Islet of Langerhans (tissue), 1 donor: ENCODE data around the gene INPP5F.
"Not testable (repeated sequence)": the region's sequence is repeated elsewhere in the genome, so short reads cannot be mapped to it uniquely, and the experiment has no call there.

ENCODE experiments used
- FAIRE-seq: peaks from one replicate; lab custom pipeline; 2011; peaks lifted over from hg19 to GRCh38; lab: Jason Lieb, UNC

INPP5F gene

GRCh38 chr10:119742947-119743648, 17.2 kb downstream of the INPP5F start:
- FAIRE-seq: no peak

- no peak for FAIRE-seq
Observed at GRCh38 chr10:119747940-119748339, 22.1 kb downstream of the INPP5F start.

GRCh38 chr10:119748871-119749270, 23.0 kb downstream of the INPP5F start:
- FAIRE-seq: no peak

- no peak for FAIRE-seq
Observed at GRCh38 chr10:119749455-119749854, 23.6 kb downstream of the INPP5F start.

- FAIRE-seq: peak; percentile 95
Observed at GRCh38 chr10:119750391-119751230, 24.8 kb downstream of the INPP5F start.

- FAIRE-seq: no peak
Observed at GRCh38 chr10:119753309-119753708, 27.5 kb downstream of the INPP5F start.

GRCh38 chr10:119754085-119754484, 28.2 kb downstream of the INPP5F start:
- no peak for FAIRE-seq

GRCh38 chr10:119754936-119755335, 29.1 kb downstream of the INPP5F start:
- FAIRE-seq: no peak

- no peak for FAIRE-seq
Observed at GRCh38 chr10:119755446-119755845, 29.6 kb downstream of the INPP5F start.

- no peak for FAIRE-seq
Observed at GRCh38 chr10:119758448-119759195, 32.8 kb downstream of the INPP5F start.

- FAIRE-seq: no peak
Observed at GRCh38 chr10:119759832-119760231, 34.0 kb downstream of the INPP5F start.

GRCh38 chr10:119761106-119761505, 35.3 kb downstream of the INPP5F start:
- FAIRE-seq: no peak

GRCh38 chr10:119762035-119762434, 36.2 kb downstream of the INPP5F start:
- no peak for FAIRE-seq

GRCh38 chr10:119762805-119763798, 37.3 kb downstream of the INPP5F start:
- no peak for FAIRE-seq

GRCh38 chr10:119768455-119769094, 42.7 kb downstream of the INPP5F start:
- no peak for FAIRE-seq

- no peak for FAIRE-seq
Observed at GRCh38 chr10:119769886-119770285, 44.0 kb downstream of the INPP5F start.

GRCh38 chr10:119770928-119771327, 45.1 kb downstream of the INPP5F start:
- FAIRE-seq: peak; percentile 70

GRCh38 chr10:119772334-119772733, 46.5 kb downstream of the INPP5F start:
- FAIRE-seq: no peak

- not testable (repeated sequence) for FAIRE-seq
Observed at GRCh38 chr10:119773041-119773440, 47.2 kb downstream of the INPP5F start.

GRCh38 chr10:119775529-119775928, 49.7 kb downstream of the INPP5F start:
- no peak for FAIRE-seq

- peak; percentile 43 for FAIRE-seq
Observed at GRCh38 chr10:119776536-119776935, 50.7 kb downstream of the INPP5F start.
